Fibroblast of mammary gland (primary cell): ENCODE measurements around the gene HBE1.

Experiments
- DNase-seq: peaks from one replicate; pipeline ENCODE4 v3.0.0-alpha.2; 2010; ENCODE audit warnings: low read depth
- H3K4me3 ChIP-seq: 2 replicates; pipeline ENCODE4 v1.5.1; 2011; ENCODE audit warnings: low read depth, mild to moderate bottlenecking, low read length, moderate library complexity; ENCODE audit not compliant: control insufficient read depth
- TF ChIP-seq, protein P1 (sequence below): conservative IDR thresholded peaks from 2 replicates; pipeline ENCODE4 v1.5.1; 2011; ENCODE audit warnings: low read depth, low read length, inconsistent platforms; ENCODE audit not compliant: control insufficient read depth, insufficient read depth

The HBE1 gene

DNA sequence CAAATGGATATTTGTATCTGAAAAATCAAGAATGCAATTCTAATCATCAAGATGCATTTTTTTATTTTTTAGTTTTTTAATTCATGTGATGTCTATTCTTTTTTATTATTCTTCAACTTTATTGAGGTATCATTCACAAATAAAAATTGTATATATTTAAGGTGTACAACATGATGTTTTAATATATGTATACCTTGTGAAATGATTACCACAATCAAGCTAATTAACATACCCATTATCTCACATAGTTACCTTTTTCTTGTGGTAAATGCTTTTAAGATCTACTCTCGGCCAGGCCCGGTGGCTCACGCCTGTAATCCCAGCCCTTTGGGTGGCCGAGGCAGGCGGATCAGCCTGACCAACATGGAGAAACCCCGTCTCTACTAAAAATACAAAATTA lies 46.6 kb downstream of the HBE1 start:
- no peak for DNase-seq
- H3K4me3 ChIP-seq: no peak overlapping the region
- TF ChIP-seq, protein P1, sequence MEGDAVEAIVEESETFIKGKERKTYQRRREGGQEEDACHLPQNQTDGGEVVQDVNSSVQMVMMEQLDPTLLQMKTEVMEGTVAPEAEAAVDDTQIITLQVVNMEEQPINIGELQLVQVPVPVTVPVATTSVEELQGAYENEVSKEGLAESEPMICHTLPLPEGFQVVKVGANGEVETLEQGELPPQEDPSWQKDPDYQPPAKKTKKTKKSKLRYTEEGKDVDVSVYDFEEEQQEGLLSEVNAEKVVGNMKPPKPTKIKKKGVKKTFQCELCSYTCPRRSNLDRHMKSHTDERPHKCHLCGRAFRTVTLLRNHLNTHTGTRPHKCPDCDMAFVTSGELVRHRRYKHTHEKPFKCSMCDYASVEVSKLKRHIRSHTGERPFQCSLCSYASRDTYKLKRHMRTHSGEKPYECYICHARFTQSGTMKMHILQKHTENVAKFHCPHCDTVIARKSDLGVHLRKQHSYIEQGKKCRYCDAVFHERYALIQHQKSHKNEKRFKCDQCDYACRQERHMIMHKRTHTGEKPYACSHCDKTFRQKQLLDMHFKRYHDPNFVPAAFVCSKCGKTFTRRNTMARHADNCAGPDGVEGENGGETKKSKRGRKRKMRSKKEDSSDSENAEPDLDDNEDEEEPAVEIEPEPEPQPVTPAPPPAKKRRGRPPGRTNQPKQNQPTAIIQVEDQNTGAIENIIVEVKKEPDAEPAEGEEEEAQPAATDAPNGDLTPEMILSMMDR: no peak
